ENCODE data around the gene TDRD6.

Gene TDRD6

GRCh38 chr6:46735720-46736031 is 48.0 kb downstream of the TDRD6 start:
- Histone ChIP-seq H3F3A (ENCODE audit: low read depth) (no peaks in the 10 kb centered on the region), H3K9me3 (ENCODE audit: insufficient read depth, low read depth, low read length) (no peaks in the 10 kb centered on the region), H3K4me2 (ENCODE audit: low read depth, low read length, poor library complexity, severe bottlenecking) (no peak overlapping the region), H3K9me2 (replicated peaks; ENCODE audit: low read depth, low read length) (no peaks in the 10 kb centered on the region), H3K27me3 (ENCODE audit: insufficient read depth, low read length, poor library complexity, severe bottlenecking) (no peaks in the 10 kb centered on the region), H3K4me3 (ENCODE audit: low read length, poor library complexity, severe bottlenecking) (no peak overlapping the region), H4K20me1 (ENCODE audit: insufficient read depth, low read length, poor library complexity, severe bottlenecking) (no peaks in the 10 kb centered on the region), H3K36me3 (ENCODE audit: insufficient read depth, low read length) (no peaks in the 10 kb centered on the region), H2AFZ (ENCODE audit: low read length) (no peak overlapping the region), H3K79me2 (ENCODE audit: insufficient read depth, low read length) (no peaks in the 10 kb centered on the region), H3K4me1 (ENCODE audit: insufficient read depth, low read length, poor library complexity, severe bottlenecking) (no peaks in the 10 kb centered on the region), H3K9ac (ENCODE audit: low read depth, low read length, poor library complexity, severe bottlenecking) (no peak overlapping the region)
- TF ChIP-seq CTCF (conservative IDR thresholded peaks at IDR 0.05; ENCODE audit: low read length) (no peak), EZH2phosphoT487 (IDR thresholded peaks at IDR 0.05; ENCODE audit: borderline replicate concordance) (no peak)

- no peak overlapping the region for H3K4me2 ChIP-seq (ENCODE audit: low read depth, low read length, poor library complexity, severe bottlenecking)
- no peaks in the 10 kb centered on the region for H3K36me3 ChIP-seq (ENCODE audit: insufficient read depth, low read length)
- no peak overlapping the region for H2AFZ ChIP-seq (ENCODE audit: low read length)
- H3K9ac ChIP-seq (ENCODE audit: low read depth, low read length, poor library complexity, severe bottlenecking): no peak overlapping the region
- H4K20me1 ChIP-seq (ENCODE audit: insufficient read depth, low read length, poor library complexity, severe bottlenecking): no peaks in the 10 kb centered on the region
- no peaks in the 10 kb centered on the region for H3K9me3 ChIP-seq (ENCODE audit: insufficient read depth, low read depth, low read length)
- no peaks in the 10 kb centered on the region for H3K4me1 ChIP-seq (ENCODE audit: insufficient read depth, low read length, poor library complexity, severe bottlenecking)
- H3K79me2 ChIP-seq (ENCODE audit: insufficient read depth, low read length): no peaks in the 10 kb centered on the region
- no peak overlapping the region for H3K4me3 ChIP-seq (ENCODE audit: low read length, poor library complexity, severe bottlenecking)
- no peaks in the 10 kb centered on the region for H3K27me3 ChIP-seq (ENCODE audit: insufficient read depth, low read length, poor library complexity, severe bottlenecking)
- no peaks in the 10 kb centered on the region for H3K9me2 ChIP-seq (replicated peaks; ENCODE audit: low read depth, low read length)
- no peak for TF ChIP-seq CTCF (conservative IDR thresholded peaks at IDR 0.05; ENCODE audit: low read length)
- TF ChIP-seq EZH2phosphoT487 (IDR thresholded peaks at IDR 0.05; ENCODE audit: borderline replicate concordance): no peak
- no peaks in the 10 kb centered on the region for H3F3A ChIP-seq (ENCODE audit: low read depth)
Observed at GRCh38 chr6:46736906-46737305, 49.2 kb downstream of the TDRD6 start.

- H4K20me1 ChIP-seq (ENCODE audit: insufficient read depth, low read length, poor library complexity, severe bottlenecking): no peaks in the 10 kb centered on the region
Observed at GRCh38 chr6:46741482-46741881, 53.8 kb downstream of the TDRD6 start.

More at GRCh38 chr6:46741482-46741881, 53.8 kb downstream of the TDRD6 start:
- TF ChIP-seq EZH2phosphoT487 (IDR thresholded peaks at IDR 0.05; ENCODE audit: borderline replicate concordance): no peak
- TF ChIP-seq CTCF (conservative IDR thresholded peaks at IDR 0.05; ENCODE audit: low read length): no peak
- no peaks in the 10 kb centered on the region for H3F3A ChIP-seq (ENCODE audit: low read depth)
- H3K9me3 ChIP-seq (ENCODE audit: insufficient read depth, low read depth, low read length): no peaks in the 10 kb centered on the region
- H3K36me3 ChIP-seq (ENCODE audit: insufficient read depth, low read length): no peaks in the 10 kb centered on the region
- H3K4me3 ChIP-seq (ENCODE audit: low read length, poor library complexity, severe bottlenecking): no peak overlapping the region
- H3K9ac ChIP-seq (ENCODE audit: low read depth, low read length, poor library complexity, severe bottlenecking): no peak overlapping the region
- H3K79me2 ChIP-seq (ENCODE audit: insufficient read depth, low read length): no peaks in the 10 kb centered on the region
- H3K4me2 ChIP-seq (ENCODE audit: low read depth, low read length, poor library complexity, severe bottlenecking): no peak overlapping the region
- no peaks in the 10 kb centered on the region for H3K27me3 ChIP-seq (ENCODE audit: insufficient read depth, low read length, poor library complexity, severe bottlenecking)
- H2AFZ ChIP-seq (ENCODE audit: low read length): no peak overlapping the region
- no peaks in the 10 kb centered on the region for H3K9me2 ChIP-seq (replicated peaks; ENCODE audit: low read depth, low read length)
- H3K4me1 ChIP-seq (ENCODE audit: insufficient read depth, low read length, poor library complexity, severe bottlenecking): no peaks in the 10 kb centered on the region
